Gastroesophageal sphincter (tissue), 3 donors: ENCODE data around the gene SHC2.
A peak's percentile ranks its signal among the peaks of the same experiment; 100 is the strongest.

Experiments
- CTCF ChIP-seq, 4 experiments: fragments of 200-600 bp in 2 of 4; fragments of 450-650 bp in 2 of 4; sonication (generic) in 1 of 4; IDR thresholded peaks; one replicate each; pipeline ENCODE4 v1.5.1; 2017 to 2019; ENCODE audit warnings: antibody characterized with exemption in 4 of 4, mild to moderate bottlenecking in 2 of 4, moderate library complexity in 2 of 4
- POLR2A ChIP-seq, 2 donors: fragments of 450-650 bp; IDR thresholded peaks; one replicate each; pipeline ENCODE4 v1.6.1; 2017; ENCODE audit warnings: antibody characterized with exemption in 2 of 2, mild to moderate bottlenecking in 2 of 2, moderate library complexity in 1 of 2
- POLR2AphosphoS5 ChIP-seq: sonication (generic); formaldehyde crosslinking; IDR thresholded peaks from one replicate; pipeline ENCODE4 v1.6.1; 2017; ENCODE audit warnings: antibody characterized with exemption

GRCh38 chr19:460877-461720 lies at the start of gene SHC2:
- no peak for TF ChIP-seq POLR2AphosphoS5
- no peak for TF ChIP-seq CTCF (IDR thresholded peaks at IDR 0.05)
- TF ChIP-seq POLR2A (IDR thresholded peaks at IDR 0.05), result peak in 1 of 2 donors; percentile 52
